Transverse colon (tissue), 4 donors: ENCODE measurements around the gene PPFIBP2. TPM values are rescaled to one million over a fixed set of nuclear protein-coding genes. Genes with fewer than 3 reads are reported as not detected.

Experiments
- DNase-seq: peaks from one replicate; pipeline ENCODE4 v3.0.0-alpha.2; 2019
- H3K27ac ChIP-seq, 4 donors: fragments of 200-600 bp; sonication (generic); 2 replicates each; pipeline ENCODE4 v1.5.1; 2016 to 2018; ENCODE audit warnings: inconsistent platforms in 4 of 4
- H3K27me3 ChIP-seq: fragments of 200-600 bp; sonication (generic); 2 replicates; pipeline ENCODE4 v1.5.1; 2017; ENCODE audit warnings: inconsistent platforms
- H3K36me3 ChIP-seq, 4 donors: fragments of 200-600 bp; sonication (generic); 2 replicates each; pipeline ENCODE4 v1.5.1; 2017 to 2019; ENCODE audit warnings: inconsistent platforms in 4 of 4
- H3K4me1 ChIP-seq, 4 donors: fragments of 200-600 bp; sonication (generic); 2 replicates each; pipeline ENCODE4 v1.5.1; 2017 to 2020; ENCODE audit warnings: inconsistent platforms in 4 of 4
- H3K4me3 ChIP-seq, 4 donors: fragments of 200-600 bp; sonication (generic); 1 replicate in 1 of 4; 2 replicates in 3 of 4; pipeline versions ENCODE4 v1.5.1 to v1.6.1; 2017 to 2019; ENCODE audit warnings: inconsistent platforms in 4 of 4
- H3K9me3 ChIP-seq, 2 donors: fragments of 200-600 bp; sonication (generic); 2 replicates each; pipeline ENCODE4 v1.5.1; 2017 to 2019; ENCODE audit warnings: inconsistent platforms in 2 of 2
- EP300 ChIP-seq: sonication (generic); formaldehyde crosslinking; IDR thresholded peaks from one replicate; pipeline ENCODE4 v1.6.1; 2017; ENCODE audit warnings: antibody characterized with exemption, low read depth
- POLR2A ChIP-seq: fragments of 450-650 bp; IDR thresholded peaks from one replicate; pipeline ENCODE4 v1.6.1; 2016; ENCODE audit warnings: antibody characterized with exemption, mild to moderate bottlenecking, moderate library complexity
- POLR2AphosphoS5 ChIP-seq, 3 donors: sonication (generic); formaldehyde crosslinking; IDR thresholded peaks; one replicate each; pipeline ENCODE4 v1.6.1; 2016; ENCODE audit warnings: antibody characterized with exemption in 3 of 3
- WGBS, 2 donors: methylation state at CpG; one replicate each; pipeline ENCODE4 v1.1.5; 2018; ENCODE audit warnings: low coverage in 1 of 2; 5-methylcytosine and 5-hydroxymethylcytosine counted together
- in situ Hi-C, 4 donors: fragments of 200-750 bp; cut with MboI; loops; one replicate each; pipeline versions ENCODE4 v1.15.0 to v1.15.1; 2017; ENCODE audit warnings: low sequenced_read_pairs in 3 of 4, low pct_ligation_motif_present in 1 of 4, low pct_unique_long_range_greater_than_20kb in 1 of 4
- intact Hi-C: fragments of 100-400 bp; cut with DNase I; formaldehyde crosslinking; loops from one replicate; pipeline ENCODE4 v1.15.1; 2023; ENCODE audit warnings: low total_unique reads
- total RNA-seq, 4 donors: library from RNA; depleted of rRNA; stranded (reverse); fragments of >200 nt; gene quantifications; one replicate each; pipeline ENCODE4 v1.1.0, GENCODE V29; 2016
- TF ChIP-seq, protein P1 (sequence below), 5 experiments: fragments of 200-600 bp in 3 of 5; fragments of 450-650 bp in 2 of 5; sonication (generic) in 3 of 5; IDR thresholded peaks; 1 replicate in 2 of 5; 2 replicates in 3 of 5; pipeline ENCODE4 v1.5.1; 2016 to 2017; ENCODE audit warnings: antibody characterized with exemption in 5 of 5, inconsistent platforms in 3 of 5, mild to moderate bottlenecking in 2 of 5, moderate library complexity in 1 of 5

Gene PPFIBP2
- total RNA-seq, 4 donors from 2014 or later, result 36.0 to 257 (median 83.3) TPM

- H3K36me3 ChIP-seq, result no peaks in the 10 kb centered on the region
- TF ChIP-seq, protein P1, sequence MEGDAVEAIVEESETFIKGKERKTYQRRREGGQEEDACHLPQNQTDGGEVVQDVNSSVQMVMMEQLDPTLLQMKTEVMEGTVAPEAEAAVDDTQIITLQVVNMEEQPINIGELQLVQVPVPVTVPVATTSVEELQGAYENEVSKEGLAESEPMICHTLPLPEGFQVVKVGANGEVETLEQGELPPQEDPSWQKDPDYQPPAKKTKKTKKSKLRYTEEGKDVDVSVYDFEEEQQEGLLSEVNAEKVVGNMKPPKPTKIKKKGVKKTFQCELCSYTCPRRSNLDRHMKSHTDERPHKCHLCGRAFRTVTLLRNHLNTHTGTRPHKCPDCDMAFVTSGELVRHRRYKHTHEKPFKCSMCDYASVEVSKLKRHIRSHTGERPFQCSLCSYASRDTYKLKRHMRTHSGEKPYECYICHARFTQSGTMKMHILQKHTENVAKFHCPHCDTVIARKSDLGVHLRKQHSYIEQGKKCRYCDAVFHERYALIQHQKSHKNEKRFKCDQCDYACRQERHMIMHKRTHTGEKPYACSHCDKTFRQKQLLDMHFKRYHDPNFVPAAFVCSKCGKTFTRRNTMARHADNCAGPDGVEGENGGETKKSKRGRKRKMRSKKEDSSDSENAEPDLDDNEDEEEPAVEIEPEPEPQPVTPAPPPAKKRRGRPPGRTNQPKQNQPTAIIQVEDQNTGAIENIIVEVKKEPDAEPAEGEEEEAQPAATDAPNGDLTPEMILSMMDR (IDR thresholded peaks at IDR 0.05), result no peak
- TF ChIP-seq POLR2A, result no peak
- no peak for TF ChIP-seq POLR2AphosphoS5 (IDR thresholded peaks at IDR 0.05)
- TF ChIP-seq EP300, result no peak
- peaks cover 0 to 8% (median 4%) of the 10 kb centered on the region in 4 donors for H3K4me1 ChIP-seq
- 92% methylated on average over 1 of the region's 1 CpG; no CpG with 5 or more reads in 1 of the 2 donors for WGBS, 2 donors
- intact Hi-C loops, result no loop called here
- H3K4me3 ChIP-seq, result no peak overlapping the region
- H3K27me3 ChIP-seq, result no peaks in the 10 kb centered on the region
- in situ Hi-C loops, result no loop called here
- H3K27ac ChIP-seq, result no peak overlapping the region
- DNase-seq, result no peak
- no peaks in the 10 kb centered on the region for H3K9me3 ChIP-seq
These were observed 29.5 kb downstream of the PPFIBP2 start for GRCh38 chr11:7543302-7543701.

DNA sequence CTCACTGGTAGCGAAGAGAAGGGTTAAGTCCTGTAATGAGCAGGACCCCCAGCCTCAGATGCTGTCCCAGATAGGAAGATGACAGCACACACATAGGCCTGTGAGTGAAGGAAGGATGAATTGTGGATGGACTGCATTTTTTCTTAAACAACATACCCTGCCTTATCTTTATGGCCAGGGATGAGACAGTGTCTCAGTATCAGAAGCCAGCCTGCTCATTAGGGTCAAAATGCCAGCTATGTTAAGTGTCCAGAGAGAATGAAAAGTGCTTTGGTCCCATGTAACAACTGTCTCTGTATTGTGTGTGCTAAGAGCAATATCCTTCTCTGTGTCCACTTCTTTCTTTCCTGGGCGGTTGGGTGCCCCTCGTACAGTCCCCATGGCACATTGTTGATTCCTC, 30.2 kb downstream of the PPFIBP2 start:
- Histone ChIP-seq H3K36me3 (no peaks in the 10 kb centered on the region), H3K9me3 (no peaks in the 10 kb centered on the region), H3K4me3 (no peak overlapping the region), H3K27ac (no peak overlapping the region), H3K4me1 (peaks cover 0 to 3% (median 1%) of the 10 kb centered on the region in 4 donors), H3K27me3 (no peaks in the 10 kb centered on the region)
- DNase-seq, result no peak
- in situ Hi-C loops (no loop called here), intact Hi-C loops (no loop called here)
- 93 to 96% methylated on average over 2 to 3 of the region's 3 CpGs for WGBS, 2 donors
- TF ChIP-seq, protein P1 (IDR thresholded peaks at IDR 0.05), result no peak
- TF ChIP-seq POLR2A (no peak), POLR2AphosphoS5 (IDR thresholded peaks at IDR 0.05) (no peak), EP300 (no peak)

GRCh38 chr11:7545611-7546010, 31.8 kb downstream of the PPFIBP2 start:
- Histone ChIP-seq H3K4me1 (no peaks in the 10 kb centered on the region), H3K36me3 (no peaks in the 10 kb centered on the region), H3K27ac (no peak overlapping the region), H3K4me3 (no peak overlapping the region), H3K9me3 (no peaks in the 10 kb centered on the region), H3K27me3 (no peaks in the 10 kb centered on the region)
- in situ Hi-C loops, result no loop called here
- 72 to 92% methylated on average over 2 to 4 of the region's 4 CpGs for WGBS, 2 donors
- intact Hi-C loops, result no loop called here
- TF ChIP-seq POLR2AphosphoS5 (IDR thresholded peaks at IDR 0.05), result no peak
- TF ChIP-seq, protein P1 (IDR thresholded peaks at IDR 0.05), result no peak
- TF ChIP-seq POLR2A, result no peak
- no peak for TF ChIP-seq EP300
- no peak for DNase-seq

DNA sequence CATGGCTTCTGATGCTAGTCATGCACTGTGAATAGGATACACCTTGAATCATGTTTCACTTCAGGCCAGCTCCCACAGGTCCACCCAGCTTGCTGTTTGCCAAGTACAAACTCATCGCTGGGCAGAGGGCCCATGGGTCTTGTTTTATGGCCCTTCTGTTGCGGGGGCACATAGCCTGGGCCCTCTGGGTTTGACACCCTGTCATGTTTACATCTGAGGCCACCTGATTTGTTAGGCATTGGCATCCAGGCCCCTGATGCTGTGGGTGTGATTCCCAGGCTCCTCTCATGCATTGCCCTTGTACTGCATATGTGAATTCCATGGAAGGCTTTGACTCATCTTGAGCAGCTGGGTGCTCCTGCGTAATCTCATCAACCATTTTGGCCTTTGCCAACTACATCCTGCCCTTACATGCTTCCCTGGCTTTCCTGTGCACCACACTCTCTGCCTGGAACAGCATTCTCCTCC, 32.6 kb downstream of the PPFIBP2 start:
- Histone ChIP-seq H3K27ac (no peak overlapping the region), H3K36me3 (no peaks in the 10 kb centered on the region), H3K27me3 (no peaks in the 10 kb centered on the region), H3K9me3 (no peaks in the 10 kb centered on the region), H3K4me3 (no peak overlapping the region), H3K4me1 (no peaks in the 10 kb centered on the region)
- intact Hi-C loops, result no loop called here
- in situ Hi-C loops, result no loop called here
- WGBS, 2 donors, result 88% methylated on average over 3 of the region's 3 CpGs; no CpG with 5 or more reads in 1 of the 2 donors
- TF ChIP-seq POLR2AphosphoS5 (IDR thresholded peaks at IDR 0.05), result no peak
- TF ChIP-seq, protein P1 (IDR thresholded peaks at IDR 0.05), result no peak
- no peak for TF ChIP-seq POLR2A
- TF ChIP-seq EP300, result no peak
- DNase-seq, result no peak
